ENCODE results near the gene LSM3. TPM values are rescaled to one million over a fixed set of nuclear protein-coding genes. Genes with fewer than 3 reads are reported as not detected.

Gene LSM3
- total RNA-seq, 1 experiment from 2014 or later, result 49.4 TPM

DNA sequence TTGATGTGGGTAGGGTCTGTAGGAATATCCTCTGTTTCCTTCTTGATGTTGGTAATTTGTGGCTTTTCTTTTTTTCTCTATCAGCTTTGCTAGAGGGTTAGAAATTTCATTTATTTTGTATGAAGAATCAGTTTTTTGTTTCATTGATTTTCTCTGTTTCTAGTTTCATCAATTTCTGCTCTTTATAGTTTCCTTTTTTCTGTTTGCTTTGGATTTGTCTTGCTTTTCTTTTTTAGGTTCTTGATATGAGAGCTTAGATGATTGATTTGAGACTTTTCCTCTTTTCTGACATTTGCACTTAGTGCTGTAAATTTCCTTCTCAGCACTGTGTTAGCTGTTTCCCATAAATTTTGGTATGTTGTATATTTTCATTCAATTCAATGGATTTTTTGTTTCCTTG, 61.3 kb downstream of the LSM3 start:
- DNase-seq (ENCODE audit: low spot score), result no peak

DNA sequence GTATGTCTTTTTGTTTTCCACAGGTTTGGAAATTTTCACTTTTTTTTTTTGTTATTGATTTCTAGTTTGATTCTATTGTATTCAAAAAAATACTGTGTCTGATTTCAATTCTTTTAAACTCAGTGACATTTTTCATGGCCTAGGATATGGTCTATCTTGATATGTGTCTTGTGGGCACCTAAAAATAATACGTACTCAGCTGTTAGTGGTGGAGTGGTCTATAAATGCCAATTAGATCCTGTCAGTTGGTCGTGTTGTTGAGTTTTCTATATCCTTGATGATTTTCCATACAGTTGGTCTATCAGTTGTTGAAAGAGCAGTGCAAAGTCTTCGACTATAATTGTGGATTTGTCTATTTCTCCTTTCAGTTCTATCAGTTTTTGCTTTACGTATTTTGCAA, 61.7 kb downstream of the LSM3 start:
- no peak for DNase-seq (ENCODE audit: low spot score)

DNA sequence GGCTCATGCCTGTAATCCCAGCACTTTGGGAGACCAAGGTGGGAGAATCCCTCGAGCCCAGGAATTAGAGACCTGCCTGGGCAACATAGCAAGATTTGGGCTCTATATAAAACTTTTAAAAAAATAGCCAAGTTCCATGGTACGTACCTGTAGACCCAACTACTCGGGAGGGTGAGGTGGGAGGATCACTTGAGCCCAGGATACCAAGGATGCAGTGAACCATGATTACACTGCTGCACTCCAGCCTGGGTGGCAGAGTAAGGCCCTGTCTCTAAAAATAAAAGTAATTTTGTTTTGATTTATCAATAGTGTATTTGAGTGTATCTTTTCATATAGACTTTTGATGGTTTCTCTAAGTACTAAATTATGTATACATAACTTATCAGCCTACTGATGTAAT, 63.1 kb downstream of the LSM3 start:
- no peak for DNase-seq (ENCODE audit: low spot score)

DNA sequence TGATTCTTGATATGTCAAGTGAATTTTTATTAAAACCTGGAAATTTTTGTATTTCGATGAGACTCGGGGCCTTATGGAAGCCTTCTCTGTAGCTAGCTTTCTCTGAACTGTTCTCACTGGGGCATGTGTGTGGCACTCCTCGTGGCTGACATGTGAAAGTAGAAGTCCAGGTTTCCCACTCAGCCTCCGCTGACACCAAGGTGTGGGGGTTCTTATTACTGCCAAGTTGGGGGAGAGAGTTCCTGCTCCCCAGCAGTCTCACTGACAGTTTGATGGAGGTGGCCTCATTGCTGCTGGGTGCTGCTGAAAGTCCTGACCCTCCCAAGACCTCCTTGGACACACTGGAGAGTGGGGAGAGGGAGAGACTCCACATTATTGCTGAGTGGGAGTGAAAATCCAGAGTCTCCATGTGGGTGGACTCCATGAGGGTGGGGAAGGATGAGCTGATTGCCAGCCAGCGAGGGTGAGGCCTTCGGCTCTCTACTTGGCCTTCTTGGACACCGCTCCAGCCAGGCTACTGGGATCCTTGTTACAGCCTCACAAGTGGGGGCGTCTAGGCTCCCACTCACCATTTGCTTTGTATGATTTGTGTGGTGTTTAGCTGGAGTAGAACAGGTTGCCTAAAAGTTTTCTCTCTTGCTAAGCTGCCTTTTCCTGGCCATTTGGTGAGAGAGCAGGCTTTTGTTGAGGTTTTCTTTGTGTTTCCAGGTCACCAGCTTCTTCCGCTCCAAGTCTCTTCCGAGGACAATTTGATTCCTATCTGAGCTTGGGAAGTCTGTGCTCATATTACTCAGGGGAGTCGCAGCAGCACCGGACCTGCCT, 64.1 kb downstream of the LSM3 start:
- no peak for DNase-seq (ENCODE audit: low spot score)

DNA sequence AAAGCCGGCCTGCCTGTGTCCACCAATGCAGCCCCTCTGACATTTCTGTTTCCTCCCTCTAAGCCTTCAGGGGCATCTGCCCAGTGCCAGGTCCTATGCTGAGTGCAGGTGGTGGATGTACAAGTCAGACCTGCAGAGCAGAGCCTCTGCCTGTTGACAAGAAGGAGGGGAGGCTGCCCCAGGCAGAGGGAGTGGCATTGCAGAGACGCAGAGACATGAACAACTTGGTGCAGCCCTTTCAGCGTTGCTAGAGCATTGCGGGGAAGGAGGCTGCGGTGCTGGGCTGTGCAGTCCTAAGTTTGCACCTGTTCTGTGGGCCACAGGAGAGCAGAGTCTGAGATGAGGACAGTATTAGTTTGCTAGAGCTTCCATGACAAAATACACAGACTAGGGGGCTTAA, 65.2 kb downstream of the LSM3 start:
- no peak for DNase-seq (ENCODE audit: low spot score)

DNA sequence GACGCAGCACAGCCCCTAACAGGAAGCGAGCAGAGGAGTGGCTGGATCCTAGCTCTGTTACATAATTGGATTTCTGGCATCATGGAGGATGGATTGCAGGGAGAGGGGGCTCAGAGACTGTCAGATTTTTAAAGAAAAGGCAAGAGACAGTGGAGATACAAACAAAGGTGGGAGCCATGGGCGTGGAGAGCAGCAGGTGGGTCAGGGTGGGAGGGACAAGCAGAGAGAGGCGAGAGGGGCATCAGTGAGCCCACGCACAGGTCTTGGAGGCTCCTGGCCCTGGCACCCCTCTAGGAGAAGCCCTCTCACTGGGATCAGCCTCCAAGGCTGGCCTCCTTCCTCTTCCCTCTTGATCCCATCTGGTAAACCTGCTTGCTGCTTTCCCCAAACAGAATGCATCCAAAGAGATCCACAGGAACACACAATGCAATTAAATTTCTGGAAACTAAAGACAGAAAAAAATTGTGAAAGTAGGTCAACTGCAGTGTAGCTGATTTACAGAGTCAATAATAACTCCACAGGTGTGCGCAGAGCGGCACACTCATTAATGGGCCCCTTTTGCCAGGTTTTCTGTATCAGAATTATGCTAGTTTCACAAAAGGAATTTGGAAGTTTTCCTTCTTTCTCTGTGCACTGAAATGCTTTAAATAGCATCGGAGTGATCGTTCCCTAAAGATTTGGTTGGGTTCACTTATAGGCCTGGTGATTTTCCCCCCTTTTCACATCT, 66.1 kb downstream of the LSM3 start:
- DNase-seq (ENCODE audit: low spot score), result no peak

DNA sequence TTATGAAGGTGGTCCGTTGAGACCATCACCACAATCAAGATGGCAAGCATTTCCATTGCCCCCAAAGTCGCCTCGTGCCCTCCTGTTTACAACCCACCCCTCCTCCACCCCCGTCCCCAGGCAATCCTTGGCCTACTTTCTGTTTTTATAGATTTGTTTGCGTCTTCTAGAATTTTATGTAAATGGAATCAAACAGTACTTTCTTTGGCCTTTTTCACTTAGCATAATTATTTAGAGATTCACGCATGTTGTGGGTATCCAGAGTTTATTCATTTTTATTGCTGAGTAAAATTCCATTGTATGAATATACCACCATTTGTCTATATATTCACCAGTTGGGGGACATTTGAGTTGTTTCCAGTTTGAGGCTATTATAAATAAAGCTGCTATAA, 66.6 kb downstream of the LSM3 start:
- no peak for DNase-seq (ENCODE audit: low spot score)

DNA sequence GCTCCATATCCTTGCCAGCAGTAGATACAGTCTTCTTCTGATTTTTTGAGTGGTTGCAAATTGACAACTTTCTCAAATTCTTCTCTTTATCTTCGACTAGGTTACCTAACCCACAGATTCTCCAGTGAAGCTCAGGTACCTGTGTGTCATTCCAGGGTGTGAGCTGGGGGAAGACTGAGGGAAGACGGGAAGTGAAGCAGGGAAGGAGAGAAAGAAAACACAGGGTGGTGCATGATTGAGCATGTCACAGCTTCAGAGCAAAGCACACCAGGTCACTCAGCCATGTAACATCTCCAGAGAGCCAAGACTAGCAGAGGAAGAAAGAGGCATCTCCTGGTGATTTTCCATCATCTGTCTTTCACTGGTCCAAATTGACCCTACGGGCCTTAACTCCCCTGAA, 67.2 kb downstream of the LSM3 start:
- DNase-seq (ENCODE audit: low spot score), result no peak

DNA sequence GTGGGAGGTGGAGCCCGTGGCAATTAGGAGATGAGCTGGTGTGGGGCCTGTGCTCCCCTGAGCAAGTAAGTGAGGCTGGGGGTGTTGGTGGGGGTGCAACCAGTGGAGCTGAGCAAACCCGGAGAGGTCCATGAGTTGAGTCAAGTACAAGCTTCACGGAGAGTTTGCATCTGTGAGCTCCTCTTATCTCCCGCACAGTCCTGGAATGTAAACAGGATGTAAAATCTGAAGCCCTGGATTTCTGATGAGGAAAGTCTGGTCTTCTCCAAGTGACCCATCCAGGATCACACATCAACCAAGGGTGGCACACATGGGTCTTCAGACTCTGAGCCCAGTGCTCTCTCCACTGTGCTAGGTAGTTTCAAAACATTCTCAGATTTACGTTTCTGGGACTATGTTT, 67.8 kb downstream of the LSM3 start:
- no peak for DNase-seq (ENCODE audit: low spot score)

DNA sequence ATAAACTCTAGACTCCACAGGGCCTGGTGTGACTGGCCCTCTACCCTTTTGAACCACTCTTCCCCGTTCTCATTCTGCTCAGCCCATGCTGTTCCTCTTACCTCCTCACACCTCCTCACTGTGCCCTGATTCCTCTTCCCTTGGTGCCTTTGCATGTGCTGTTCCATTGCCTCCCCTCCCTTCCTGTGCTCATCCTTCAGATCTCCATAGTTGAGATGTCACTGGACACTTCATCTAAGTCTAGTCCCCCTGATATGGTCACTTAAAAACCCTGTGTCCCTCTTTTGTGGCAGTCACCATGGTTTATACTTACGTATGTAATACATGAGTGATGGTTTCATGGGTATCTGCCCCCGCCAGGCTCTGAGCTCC, 69.8 kb downstream of the LSM3 start:
- DNase-seq (ENCODE audit: low spot score), result no peak

DNA sequence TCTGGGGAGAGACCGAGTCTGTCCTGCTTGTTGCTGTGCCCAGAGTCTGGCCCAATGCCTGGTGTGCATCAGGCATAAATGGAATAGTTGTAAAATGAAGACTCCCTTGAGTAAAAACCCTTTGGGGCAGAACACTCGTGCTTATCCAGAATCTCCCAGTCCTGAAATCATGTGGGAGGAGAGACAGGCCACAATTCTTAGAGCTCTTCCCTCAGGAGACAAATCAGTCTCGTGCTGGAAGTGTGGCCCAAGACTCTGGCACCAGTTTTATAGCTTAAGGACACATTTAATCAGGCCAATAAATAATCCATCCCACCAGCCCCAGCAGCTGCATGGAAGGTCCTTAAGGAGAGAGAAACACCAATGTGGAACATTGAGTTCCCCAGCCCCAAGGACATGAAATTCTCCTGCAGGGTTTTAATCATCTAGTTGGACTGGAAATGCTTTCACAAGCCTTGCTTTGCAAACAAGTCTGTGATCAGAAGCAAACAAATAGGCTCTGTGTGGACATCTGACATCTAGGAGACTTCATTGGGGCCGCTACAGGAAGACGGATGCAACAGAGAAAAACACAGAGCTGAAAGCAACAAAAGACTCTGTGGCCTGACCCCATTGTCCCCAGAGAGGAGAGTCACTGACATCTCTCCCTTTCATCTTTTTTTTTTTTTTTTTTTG, 70.4 kb downstream of the LSM3 start:
- no peak for DNase-seq (ENCODE audit: low spot score)

Other genes starting within 250 kb of the LSM3 start
- gene CHCHD4, start 53.9 kb upstream of the LSM3 start, total RNA-seq (2014; rRNA removed; shearing (Covaris generic)), result 45.3 and 48.5 TPM in 2 replicates
- 117 and 132 TPM in 2 replicates for gene TMEM43, start 53.8 kb upstream of the LSM3 start, total RNA-seq (2014; rRNA removed; shearing (Covaris generic))
- 28.4 and 32.2 TPM in 2 replicates for gene XPC, start 216 bp upstream of the LSM3 start, total RNA-seq (2014; rRNA removed; shearing (Covaris generic))
- 26.0 and 34.2 TPM in 2 replicates for gene SLC6A6, start 223.8 kb downstream of the LSM3 start, total RNA-seq (2014; rRNA removed; shearing (Covaris generic))